Measurements from ENCODE around the gene RAD51.
"Not testable (repeated sequence)": the region's sequence is repeated elsewhere in the genome, so short reads cannot be mapped to it uniquely, and the experiment has no call there.

The RAD51 gene

DNA sequence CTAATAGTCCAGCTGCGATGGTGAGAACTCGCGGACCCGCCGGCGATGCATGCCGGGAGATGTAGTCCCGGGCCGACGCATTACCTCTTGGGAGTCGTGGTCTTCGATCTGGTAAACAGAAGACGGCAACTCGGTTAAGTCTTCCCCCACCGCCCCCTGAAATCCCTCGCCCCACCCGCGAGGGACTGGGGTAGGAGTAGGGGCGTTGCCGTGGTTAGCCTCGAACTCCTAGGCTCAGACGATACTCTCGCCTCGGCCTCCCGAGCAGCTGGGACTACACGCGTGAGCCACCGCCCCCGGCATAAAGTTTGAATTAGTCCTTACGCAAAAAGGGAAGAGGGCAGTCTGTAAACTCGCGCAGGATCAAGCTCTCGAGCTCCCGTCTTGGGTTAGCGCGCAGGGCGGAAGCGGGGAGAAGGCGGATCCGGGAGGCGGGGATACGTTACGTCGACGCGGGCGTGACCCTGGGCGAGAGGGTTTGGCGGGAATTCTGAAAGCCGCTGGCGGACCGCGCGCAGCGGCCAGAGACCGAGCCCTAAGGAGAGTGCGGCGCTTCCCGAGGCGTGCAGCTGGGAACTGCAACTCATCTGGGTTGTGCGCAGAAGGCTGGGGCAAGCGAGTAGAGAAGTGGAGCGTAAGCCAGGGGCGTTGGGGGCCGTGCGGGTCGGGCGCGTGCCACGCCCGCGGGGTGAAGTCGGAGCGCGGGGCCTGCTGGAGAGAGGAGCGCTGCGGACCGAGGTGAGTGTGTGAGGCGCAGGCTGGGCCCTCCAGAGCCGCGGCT is at the start of gene RAD51:
TSS of gene RAD51 (plus strand) at position 487 of the 781 bp plus-strand sequence. CDS start 3,585 bp downstream, outside the sequence.
- TF ChIP-seq POLR2A (IDR thresholded peaks at IDR 0.05; ENCODE audit: low read length) (peak; percentile 93), GATA1 (IDR thresholded peaks at IDR 0.05; ENCODE audit: low read depth, low read length) (no peak)

DNA sequence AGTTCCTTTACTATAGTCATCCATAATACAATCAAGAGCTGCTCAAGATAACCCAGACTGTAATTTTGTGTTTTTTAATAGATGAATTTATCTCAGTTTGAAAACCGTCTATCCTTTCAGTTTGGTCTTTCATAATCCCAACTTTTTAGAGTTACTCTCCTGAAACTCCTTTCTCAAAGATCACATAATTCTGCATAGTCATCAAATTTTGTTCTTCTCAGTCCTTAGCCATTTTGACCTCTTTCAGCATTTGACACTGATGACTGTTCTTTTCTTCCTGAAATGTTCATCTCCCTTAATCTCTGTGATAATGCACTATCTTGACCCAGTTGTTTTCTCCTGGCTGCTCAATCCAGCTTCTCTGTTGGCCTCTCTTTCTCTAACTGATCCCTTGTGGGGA is 47.5 kb upstream of the RAD51 start:
- DNase-seq: no peak
- TF ChIP-seq POLR2A (IDR thresholded peaks at IDR 0.05; ENCODE audit: low read length) (no peak), GATA1 (IDR thresholded peaks at IDR 0.05; ENCODE audit: low read depth, low read length) (no peak)

More for the DNA sequence above, at the start of gene RAD51:
- peak; percentile 94 to 96 for DNase-seq

DNA sequence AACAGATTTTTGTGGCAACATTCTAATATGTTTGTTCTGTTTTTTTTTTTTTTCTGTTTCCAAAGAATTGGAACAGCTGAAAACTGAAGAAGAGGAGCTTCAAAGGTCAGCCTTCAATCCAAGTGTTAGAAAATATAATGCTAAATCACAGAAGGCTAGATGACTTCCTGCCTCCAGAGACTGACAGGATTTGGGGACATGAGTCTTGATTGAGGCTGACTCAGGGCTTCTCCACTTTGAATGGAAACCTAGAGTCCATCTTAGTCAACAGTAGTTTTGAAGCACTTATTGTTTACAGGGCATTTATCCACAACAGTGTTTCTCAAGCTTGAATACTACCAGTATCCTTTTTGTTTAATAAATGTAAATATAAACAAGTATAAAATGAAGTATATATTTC is 44.5 kb upstream of the RAD51 start:
- TF ChIP-seq POLR2A (IDR thresholded peaks at IDR 0.05; ENCODE audit: low read length): no peak
- TF ChIP-seq GATA1 (IDR thresholded peaks at IDR 0.05; ENCODE audit: low read depth, low read length): no peak
- no peak for DNase-seq

DNA sequence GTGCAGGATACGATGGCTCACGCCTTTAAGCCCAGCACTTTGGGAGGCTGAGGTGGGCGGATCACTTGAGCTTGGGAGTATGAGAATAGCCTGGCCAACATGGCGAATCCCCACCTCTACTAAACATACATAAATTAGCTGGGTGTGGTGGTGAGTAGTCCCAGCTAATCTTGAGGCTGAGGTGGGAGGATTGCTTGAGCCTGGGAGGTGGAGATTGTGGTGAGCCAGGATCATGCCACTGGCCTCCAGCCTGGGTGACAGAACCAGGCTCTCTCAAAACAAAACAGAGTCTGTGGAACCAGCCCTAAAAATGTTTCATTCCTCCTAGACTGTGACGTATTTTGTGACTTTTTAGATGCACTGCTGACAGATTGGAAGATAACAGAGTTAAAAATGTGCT is 34.3 kb upstream of the RAD51 start:
- TF ChIP-seq POLR2A (IDR thresholded peaks at IDR 0.05; ENCODE audit: low read length) (no peak), GATA1 (IDR thresholded peaks at IDR 0.05; ENCODE audit: low read depth, low read length) (no peak)

DNA sequence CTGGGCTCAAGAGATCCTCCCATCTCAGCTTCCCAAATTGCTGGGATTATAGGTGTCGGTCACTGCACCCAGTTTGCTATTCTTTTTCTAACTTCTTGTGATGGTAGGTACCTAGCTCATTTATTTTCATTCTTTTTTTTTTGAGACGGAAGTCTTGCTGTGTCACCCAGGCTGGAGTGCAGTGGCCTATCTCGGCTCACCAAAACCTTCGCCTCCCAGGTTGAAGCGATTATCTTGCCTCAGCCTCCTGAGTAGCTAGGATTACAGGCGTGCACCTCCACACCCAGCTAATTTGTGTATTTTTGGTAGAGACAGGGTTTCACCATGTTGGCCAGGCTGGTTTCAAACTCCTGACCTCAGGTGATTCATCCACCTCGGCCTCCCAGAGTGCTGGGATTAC is 30.1 kb upstream of the RAD51 start:
- TF ChIP-seq GATA1 (IDR thresholded peaks at IDR 0.05; ENCODE audit: low read depth, low read length): no peak
- no peak for DNase-seq

More for the DNA sequence above, 34.3 kb upstream of the RAD51 start:
- peak in 1 of 2 experiments; percentile 8 for DNase-seq

DNA sequence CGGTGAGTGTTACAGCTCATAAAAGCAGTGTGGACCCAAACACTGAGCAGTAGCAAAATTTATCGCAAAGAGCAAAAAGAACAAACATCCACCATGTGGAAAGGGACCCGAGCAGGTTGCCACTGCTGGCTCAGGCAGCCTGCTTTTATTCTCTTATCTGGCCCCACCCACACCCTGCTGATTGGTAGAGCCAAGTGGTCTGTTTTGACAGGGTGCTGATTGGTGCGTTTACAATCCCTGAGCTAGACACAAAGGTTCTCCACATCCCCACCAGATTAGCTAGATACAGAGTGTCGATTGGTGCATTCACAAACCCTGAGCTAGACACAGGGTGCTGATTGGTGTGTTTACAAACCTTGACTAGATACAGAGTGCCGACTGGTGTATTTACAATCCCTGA is 18.7 kb upstream of the RAD51 start:
- not testable (repeated sequence) for DNase-seq

DNA sequence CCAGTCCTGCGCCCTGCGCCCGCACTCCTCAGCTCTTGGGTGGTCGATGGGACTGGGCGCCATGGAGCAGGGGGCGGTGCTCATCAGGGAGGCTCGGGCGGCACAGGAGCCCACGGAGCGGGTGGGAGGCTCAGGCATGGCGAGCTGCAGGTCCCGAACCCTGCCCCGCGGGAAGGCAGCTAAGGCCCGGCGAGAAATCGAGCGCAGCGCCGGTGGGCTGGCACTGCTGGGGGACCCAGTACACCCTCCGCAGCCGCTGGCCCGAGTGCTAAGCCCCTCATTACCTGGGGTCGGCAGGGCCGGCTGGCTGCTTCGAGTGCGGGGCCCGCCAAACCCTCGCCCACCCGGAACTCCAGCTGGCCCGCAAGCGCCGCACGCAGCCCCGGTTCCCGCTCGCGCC is 18.1 kb upstream of the RAD51 start:
- not testable (repeated sequence) for DNase-seq

DNA sequence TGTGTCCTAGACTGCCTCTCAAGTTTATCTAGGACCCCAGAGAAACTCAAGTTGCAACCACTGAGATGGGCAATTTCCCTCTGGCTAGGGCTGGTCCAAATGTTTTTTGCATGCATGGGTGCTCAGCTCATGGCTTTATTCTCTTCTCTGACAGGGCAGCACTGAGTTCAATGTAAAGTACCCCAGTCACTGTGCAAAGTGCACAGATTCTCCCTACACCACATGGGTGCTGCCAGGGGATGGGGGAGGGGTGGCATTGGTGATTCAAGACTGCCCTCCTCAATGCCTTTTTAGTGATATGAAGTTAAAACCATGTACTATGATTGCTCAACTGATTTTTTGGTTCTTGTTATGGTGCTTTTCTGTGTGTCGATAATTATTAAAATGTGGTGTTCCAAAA is 14.8 kb upstream of the RAD51 start:
- TF ChIP-seq GATA1 (IDR thresholded peaks at IDR 0.05; ENCODE audit: low read depth, low read length) (no peak), POLR2A (IDR thresholded peaks at IDR 0.05; ENCODE audit: low read length) (no peak)

DNA sequence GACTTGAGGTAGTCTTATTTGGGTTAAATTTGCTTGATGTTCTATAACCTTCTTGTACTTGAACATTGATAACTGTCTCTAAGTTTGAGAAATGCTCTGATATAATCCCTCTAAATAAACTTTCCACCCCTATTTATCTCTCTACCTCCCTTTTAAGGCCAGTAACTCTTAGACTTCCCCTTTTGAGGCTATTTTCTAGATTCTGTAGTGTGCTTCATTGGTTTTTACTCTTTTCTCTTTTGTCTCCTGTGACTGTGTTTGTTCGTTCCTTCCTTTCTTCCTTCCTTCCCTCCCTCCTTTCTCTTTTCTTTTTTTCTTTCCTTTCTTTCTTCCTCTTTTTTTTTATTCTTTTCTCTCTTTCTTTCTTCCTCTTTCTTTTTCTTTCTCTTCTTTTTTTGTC is 14.0 kb upstream of the RAD51 start:
- not testable (repeated sequence) for DNase-seq

More for the DNA sequence above, 14.8 kb upstream of the RAD51 start:
- no peak for DNase-seq

DNA sequence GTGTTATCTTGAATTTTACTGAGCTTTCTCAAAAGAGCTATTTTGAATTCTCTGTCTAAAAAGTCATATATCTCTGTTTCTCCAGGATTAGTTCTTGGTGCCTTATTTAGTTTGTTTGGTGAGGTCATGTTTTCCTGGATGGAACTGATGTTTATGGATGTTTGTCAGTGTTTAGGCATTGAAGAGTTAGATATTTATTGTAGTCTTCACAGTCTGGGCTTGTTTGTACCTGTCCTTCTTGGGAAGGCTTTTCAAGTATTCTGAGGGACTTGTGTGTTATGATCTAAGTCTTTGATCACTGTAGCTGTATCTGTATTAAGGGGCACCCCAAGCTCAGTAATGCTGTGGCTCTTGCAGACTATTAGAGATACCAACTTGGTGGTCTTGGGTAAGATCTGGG is 10.6 kb upstream of the RAD51 start:
- no peak for DNase-seq
- no peak for TF ChIP-seq POLR2A (IDR thresholded peaks at IDR 0.05; ENCODE audit: low read length)
- no peak for TF ChIP-seq GATA1 (IDR thresholded peaks at IDR 0.05; ENCODE audit: low read depth, low read length)

DNA sequence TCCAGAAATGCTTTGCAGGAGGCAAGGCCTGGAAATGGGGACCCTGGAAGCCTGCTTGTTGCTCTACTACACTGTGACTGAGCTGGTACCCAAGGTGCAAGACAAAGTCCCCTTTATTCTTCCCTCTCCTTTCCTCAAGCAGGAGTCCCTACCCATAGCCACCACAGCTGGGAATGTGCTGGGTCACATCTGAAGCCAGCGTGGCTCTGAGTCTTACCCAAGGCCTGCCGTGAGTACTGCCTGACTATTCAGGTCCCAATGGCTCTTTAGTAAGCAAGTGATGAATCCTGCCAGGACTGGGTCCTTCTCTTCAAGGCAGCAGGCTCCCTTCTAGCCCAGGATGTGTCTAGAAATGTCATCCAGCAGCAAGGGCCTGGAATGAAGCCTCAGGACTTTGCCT is 9.6 kb upstream of the RAD51 start:
- DNase-seq: no peak
- no peak for TF ChIP-seq POLR2A (IDR thresholded peaks at IDR 0.05; ENCODE audit: low read length)
- no peak for TF ChIP-seq GATA1 (IDR thresholded peaks at IDR 0.05; ENCODE audit: low read depth, low read length)

DNA sequence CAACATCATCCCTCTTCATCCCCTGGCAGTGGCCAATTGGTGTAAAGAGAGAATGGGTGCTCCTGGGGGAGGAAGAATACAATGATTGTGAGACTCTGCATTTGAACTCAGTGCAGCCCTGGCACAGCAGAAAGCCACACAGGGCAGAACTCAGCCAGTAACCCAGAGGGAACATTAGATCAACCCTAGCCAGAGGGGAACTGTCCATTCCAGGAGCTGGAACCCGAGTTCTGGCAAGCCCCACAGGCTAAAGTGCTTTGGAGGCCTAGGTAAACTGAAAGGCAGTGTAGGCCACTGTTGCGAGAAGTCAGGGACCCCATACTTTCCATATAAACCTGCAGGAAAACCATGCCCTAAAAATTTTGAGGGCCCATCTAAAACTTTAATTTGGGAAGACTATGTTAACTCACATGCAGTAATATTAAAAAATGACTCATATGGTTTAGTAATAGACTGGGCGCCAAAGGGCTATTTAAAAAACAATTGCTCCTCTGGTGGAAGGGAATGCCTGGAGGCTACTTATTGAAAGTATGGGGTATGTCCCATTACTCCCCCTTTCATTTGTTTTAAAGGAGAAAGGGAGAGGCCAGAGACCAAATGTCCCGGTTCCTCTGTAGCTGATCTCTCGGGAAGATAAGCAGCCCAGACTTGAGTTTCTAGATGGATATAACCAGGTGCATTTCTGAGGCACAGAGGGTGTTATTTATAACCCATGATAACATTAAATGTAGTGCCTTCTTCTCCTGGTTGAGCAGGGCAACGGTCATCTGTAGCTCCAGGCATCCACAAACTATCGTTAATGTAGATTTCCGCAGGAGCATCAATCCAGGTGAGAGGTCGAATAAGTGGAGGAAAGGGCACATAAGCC is 5.8 kb upstream of the RAD51 start:
- no peak for DNase-seq
- no peak for TF ChIP-seq GATA1 (IDR thresholded peaks at IDR 0.05; ENCODE audit: low read depth, low read length)
- TF ChIP-seq POLR2A (IDR thresholded peaks at IDR 0.05; ENCODE audit: low read length): no peak

DNA sequence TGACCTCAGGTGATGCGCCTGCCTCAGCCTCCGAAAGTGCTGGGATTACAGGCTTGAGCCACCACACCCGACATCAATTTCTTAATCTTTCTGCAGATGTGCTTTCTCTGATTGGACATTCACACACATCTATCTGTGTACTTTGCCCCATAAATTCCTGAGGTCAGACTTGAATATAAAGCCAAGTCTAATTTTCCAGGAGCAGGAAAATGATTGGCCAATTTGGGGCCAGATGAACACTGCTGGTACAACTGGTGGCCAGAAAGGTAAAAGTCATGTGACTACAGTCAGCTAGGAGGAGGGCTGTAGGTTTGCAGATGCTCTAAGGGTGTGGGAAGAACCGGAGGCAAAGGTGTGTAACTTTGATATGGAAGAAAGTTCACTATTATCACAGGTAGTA is 3.2 kb upstream of the RAD51 start:
- DNase-seq: no peak

DNA sequence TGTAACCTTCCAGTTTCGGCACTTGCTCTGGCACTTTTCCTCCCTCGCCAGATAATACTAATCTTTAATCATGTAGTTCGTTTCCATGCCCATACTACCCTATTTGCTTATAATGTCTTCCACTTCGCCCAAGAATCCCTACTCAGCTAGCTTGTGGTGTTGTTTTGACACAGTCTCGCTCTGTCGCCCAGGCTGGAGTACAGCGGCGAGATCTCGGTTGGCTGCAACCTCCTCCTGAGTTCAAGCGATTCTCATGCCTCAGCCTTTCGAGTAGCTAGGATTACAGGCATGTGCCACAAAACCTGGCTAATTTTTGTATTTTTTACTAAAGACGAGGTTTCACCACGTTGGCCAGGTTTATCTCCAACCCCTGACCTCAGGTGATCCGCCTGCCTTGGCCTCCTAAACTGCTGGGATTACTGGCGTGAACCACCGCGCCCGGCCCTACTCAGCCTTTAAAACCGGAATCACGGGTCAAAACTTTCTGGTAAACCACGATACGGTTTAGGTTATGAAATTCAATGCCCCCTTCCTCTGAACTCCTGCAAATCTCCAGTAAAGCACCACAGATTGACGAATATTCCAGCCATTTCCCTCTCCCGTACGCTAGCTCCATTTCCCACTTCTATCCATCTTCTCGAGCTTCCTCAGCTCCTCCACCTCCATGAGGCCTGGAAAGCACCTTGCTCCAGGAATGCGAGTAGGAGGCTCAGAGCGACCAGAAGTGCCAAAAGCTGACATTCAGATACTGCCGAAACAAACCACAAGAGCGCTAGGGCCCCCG is 878 bp upstream of the RAD51 start:
- no peak for TF ChIP-seq POLR2A (IDR thresholded peaks at IDR 0.05; ENCODE audit: low read length)
- no peak for TF ChIP-seq GATA1 (IDR thresholded peaks at IDR 0.05; ENCODE audit: low read depth, low read length)
- peak; percentile 40 to 45 for DNase-seq

More for the DNA sequence above, 3.2 kb upstream of the RAD51 start:
- no peak for TF ChIP-seq GATA1 (IDR thresholded peaks at IDR 0.05; ENCODE audit: low read depth, low read length)
- no peak for TF ChIP-seq POLR2A (IDR thresholded peaks at IDR 0.05; ENCODE audit: low read length)

Measured in erythroblast (primary cell).